Activated CD4-positive, alpha-beta T cell treated with anti-CD3 and anti-CD28 coated beads, Interleukin-2, amount 50 U/mL, for 24 hours (primary cell): ENCODE data around the gene MECR.

ENCODE experiments used
- DNase-seq, 2 donors: peaks; one replicate each; pipeline ENCODE4 v3.0.0-alpha.2; 2020; ENCODE audit warnings: low read depth in 1 of 2, low spot score in 1 of 2

MECR gene

GRCh38 chr1:29208442-29208841, 22.3 kb downstream of the MECR start:
- no peak for DNase-seq

GRCh38 chr1:29202584-29203340, 28.0 kb downstream of the MECR start:
- DNase-seq: peak; percentile 84 to 91

- no peak for DNase-seq
These were observed 28.7 kb downstream of the MECR start for GRCh38 chr1:29202053-29202452.

GRCh38 chr1:29201595-29202051, 29.1 kb downstream of the MECR start:
- DNase-seq: no peak

- no peak for DNase-seq
These were observed 29.7 kb downstream of the MECR start for GRCh38 chr1:29200906-29201594.

GRCh38 chr1:29197993-29198392, 32.7 kb downstream of the MECR start:
- no peak for DNase-seq

- DNase-seq: no peak
These were observed 33.2 kb downstream of the MECR start for GRCh38 chr1:29197590-29197924.

- DNase-seq: no peak
These were observed 33.7 kb downstream of the MECR start for GRCh38 chr1:29196863-29197589.

- DNase-seq: no peak
These were observed 34.8 kb downstream of the MECR start for GRCh38 chr1:29195881-29196291.

GRCh38 chr1:29193879-29194455, 36.8 kb downstream of the MECR start:
- no peak for DNase-seq

- no peak for DNase-seq
These were observed 40.0 kb downstream of the MECR start for GRCh38 chr1:29190718-29191117.

- DNase-seq: no peak
These were observed 44.0 kb downstream of the MECR start for GRCh38 chr1:29186707-29187106.

GRCh38 chr1:29186252-29186651, 44.5 kb downstream of the MECR start:
- no peak for DNase-seq

GRCh38 chr1:29183287-29183686, 47.4 kb downstream of the MECR start:
- DNase-seq: no peak

GRCh38 chr1:29181413-29182225, 49.1 kb downstream of the MECR start, which contains the start of gene SRSF4:
TSS of gene SRSF4 (minus strand) at chr1:29181900. CDS start at chr1:29181752, 148 bp downstream.
- DNase-seq: peak; percentile 95 to 98

GRCh38 chr1:29180497-29181412, 50.0 kb downstream of the MECR start:
- peak in 1 of 2 donors; percentile 7 for DNase-seq

GRCh38 chr1:29179641-29180184, 51.0 kb downstream of the MECR start:
- no peak for DNase-seq

GRCh38 chr1:29177022-29177705, 53.6 kb downstream of the MECR start:
- DNase-seq: no peak

- DNase-seq: no peak
These were observed 54.2 kb downstream of the MECR start for GRCh38 chr1:29176576-29176975.
